Activated naive CD4-positive, alpha-beta T cell treated with anti-CD3 and anti-CD28 coated beads, Interleukin-2, amount 50 U/mL, for 24 hours (primary cell): ENCODE results near the gene PRTG.
"Not testable (repeated sequence)": the region's sequence is repeated elsewhere in the genome, so short reads cannot be mapped to it uniquely, and the experiment has no call there.

Source experiments
- H3K27ac Mint-ChIP-seq: one replicate; pipeline ENCODE4 v1.8.0; 2021; ENCODE audit warnings: mild to moderate bottlenecking, mixed read lengths
- H3K27me3 Mint-ChIP-seq: one replicate; pipeline ENCODE4 v1.8.0; 2021; ENCODE audit warnings: mixed read lengths
- H3K36me3 Mint-ChIP-seq: one replicate; pipeline ENCODE4 v1.8.0; 2021; ENCODE audit warnings: mixed read lengths
- H3K4me1 Mint-ChIP-seq: one replicate; pipeline ENCODE4 v1.8.0; 2021; ENCODE audit warnings: mixed read lengths
- H3K4me3 Mint-ChIP-seq: one replicate; pipeline ENCODE4 v1.8.0; 2021; ENCODE audit warnings: mild to moderate bottlenecking, mixed read lengths
- H3K9me3 Mint-ChIP-seq: one replicate; pipeline ENCODE4 v1.8.0; 2021; ENCODE audit warnings: mixed read lengths

PRTG gene, protein sequence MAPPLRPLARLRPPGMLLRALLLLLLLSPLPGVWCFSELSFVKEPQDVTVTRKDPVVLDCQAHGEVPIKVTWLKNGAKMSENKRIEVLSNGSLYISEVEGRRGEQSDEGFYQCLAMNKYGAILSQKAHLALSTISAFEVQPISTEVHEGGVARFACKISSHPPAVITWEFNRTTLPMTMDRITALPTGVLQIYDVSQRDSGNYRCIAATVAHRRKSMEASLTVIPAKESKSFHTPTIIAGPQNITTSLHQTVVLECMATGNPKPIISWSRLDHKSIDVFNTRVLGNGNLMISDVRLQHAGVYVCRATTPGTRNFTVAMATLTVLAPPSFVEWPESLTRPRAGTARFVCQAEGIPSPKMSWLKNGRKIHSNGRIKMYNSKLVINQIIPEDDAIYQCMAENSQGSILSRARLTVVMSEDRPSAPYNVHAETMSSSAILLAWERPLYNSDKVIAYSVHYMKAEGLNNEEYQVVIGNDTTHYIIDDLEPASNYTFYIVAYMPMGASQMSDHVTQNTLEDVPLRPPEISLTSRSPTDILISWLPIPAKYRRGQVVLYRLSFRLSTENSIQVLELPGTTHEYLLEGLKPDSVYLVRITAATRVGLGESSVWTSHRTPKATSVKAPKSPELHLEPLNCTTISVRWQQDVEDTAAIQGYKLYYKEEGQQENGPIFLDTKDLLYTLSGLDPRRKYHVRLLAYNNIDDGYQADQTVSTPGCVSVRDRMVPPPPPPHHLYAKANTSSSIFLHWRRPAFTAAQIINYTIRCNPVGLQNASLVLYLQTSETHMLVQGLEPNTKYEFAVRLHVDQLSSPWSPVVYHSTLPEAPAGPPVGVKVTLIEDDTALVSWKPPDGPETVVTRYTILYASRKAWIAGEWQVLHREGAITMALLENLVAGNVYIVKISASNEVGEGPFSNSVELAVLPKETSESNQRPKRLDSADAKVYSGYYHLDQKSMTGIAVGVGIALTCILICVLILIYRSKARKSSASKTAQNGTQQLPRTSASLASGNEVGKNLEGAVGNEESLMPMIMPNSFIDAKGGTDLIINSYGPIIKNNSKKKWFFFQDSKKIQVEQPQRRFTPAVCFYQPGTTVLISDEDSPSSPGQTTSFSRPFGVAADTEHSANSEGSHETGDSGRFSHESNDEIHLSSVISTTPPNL

DNA sequence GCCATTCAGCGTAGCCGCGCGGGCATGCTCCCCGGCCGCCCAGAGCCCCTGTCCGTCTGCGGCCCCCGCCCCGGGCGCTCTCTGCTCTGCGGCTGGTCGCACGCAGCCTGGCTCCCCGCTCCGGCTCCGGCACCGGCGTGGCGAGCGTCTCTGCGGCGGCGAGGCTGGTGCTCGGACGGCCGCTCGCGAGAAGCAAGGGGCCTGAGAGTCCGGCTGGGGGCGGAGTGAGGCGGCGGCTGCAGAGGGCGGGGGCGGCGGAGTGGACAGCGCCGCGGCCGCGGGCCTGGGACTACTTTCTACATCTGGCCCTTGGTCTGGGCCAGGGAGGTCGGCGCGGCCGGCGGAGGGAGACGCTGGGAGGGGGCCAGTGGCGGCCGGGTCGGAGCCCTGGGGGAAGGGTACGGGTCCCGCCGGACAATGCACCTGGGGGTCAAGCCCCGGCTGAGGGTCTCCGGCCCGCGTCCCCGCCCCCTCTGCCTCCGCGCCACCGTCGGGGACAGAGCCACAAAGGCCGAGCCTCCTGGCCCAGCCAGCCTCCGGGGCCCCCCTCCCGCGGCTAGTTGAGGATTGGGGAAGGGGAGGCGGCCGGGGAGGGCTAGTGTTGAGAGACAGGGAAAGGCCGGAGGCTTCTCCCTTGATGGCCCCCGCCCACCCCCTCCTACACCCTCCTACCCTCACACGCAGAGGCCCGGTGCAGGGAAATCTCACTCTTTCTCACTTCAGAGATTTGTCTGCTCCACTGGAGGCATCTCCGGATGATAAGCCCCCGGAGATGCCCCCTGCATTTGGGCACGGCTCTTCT, at the start of gene PRTG:
Gene PRTG, minus strand, starts transcription at position 226 of the 802 bp plus-strand sequence. Its CDS starts 221 bp downstream, at position 5.
- Mint-ChIP-seq H3K36me3 (no peaks in the 10 kb centered on the region), H3K9me3 (no peaks in the 10 kb centered on the region), H3K4me3 (peak within 1 kb of the TSS; percentile 71), H3K27me3 (peaks cover 17% of the 10 kb centered on the region), H3K27ac (no peak within 1 kb of the TSS), H3K4me1 (peaks cover 5% of the 10 kb centered on the region)

DNA sequence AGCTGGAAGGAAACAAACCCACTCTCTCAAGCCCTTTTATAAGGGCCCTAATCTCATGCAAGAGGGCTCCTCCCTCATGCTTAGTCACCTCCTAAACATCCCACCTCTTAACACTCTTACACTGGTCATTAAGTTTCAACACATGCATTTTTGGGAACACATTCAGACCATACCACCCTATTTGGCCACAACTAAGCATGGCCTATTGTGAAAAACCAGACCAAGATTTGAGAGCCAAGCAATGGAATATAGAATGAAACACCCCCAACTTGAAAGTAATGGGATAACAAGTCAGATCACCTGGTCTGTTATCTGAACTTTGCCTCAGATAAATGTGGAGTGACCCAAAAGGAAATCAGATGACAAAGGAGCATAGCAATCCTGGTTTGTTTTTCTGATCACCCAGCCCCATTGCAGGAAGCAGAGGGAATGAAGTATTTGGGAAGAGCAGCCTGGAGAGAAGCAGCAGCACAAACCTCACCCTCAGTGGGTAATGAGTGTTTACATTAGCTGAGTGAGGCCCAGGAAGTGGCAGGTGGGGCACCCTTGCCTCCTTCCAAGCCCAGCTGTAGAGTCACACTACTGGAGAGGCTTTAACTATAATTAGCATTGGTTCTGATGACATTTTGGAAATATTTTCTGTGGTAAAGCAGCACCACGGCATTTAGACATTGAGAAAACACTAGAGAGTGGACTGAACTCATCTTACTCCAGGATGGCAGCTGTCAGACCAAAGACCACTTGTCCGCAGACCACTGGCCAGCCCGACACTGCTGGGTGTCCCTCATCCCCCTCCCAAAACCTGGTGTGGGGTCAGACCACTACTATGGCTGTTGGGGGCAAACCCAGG, 48.8 kb upstream of the PRTG start:
- Mint-ChIP-seq H3K4me1 (no peaks in the 10 kb centered on the region), H3K4me3 (no peak overlapping the region), H3K9me3 (no peaks in the 10 kb centered on the region), H3K27me3 (peaks cover 8% of the 10 kb centered on the region), H3K27ac (no peak overlapping the region), H3K36me3 (no peaks in the 10 kb centered on the region)

DNA sequence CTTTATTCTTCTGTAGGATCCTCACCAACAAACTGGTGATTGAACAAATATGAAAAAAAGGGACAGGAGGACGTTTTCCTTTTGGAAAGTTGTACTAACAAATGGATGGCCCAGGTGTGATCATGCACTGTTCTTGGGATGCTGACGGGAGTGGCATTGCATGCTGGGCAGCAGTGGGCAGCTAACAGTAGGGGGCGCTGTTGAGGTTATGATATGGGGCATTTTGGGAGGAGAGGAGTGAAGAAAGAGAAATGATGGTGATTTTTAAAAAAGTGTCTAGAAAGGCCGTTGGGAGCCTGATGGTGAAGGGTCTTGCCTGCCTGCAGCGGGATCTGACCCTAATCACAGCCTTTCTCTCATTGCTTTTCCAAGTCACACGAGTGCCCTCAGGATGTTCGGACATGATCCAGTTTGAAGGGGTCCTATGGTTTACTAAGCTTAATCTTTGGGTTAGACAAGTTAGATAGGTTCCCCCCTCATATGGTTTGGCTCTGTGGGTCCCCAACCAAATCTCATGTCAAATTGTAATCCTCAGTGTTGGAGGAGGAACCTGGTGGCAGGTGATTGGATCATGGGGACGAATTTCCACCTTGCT, 46.2 kb upstream of the PRTG start:
- H3K4me3 Mint-ChIP-seq: no peak overlapping the region
- no peak overlapping the region for H3K27ac Mint-ChIP-seq
- peaks cover 2% of the 10 kb centered on the region for H3K27me3 Mint-ChIP-seq
- H3K4me1 Mint-ChIP-seq: no peaks in the 10 kb centered on the region
- H3K36me3 Mint-ChIP-seq: no peaks in the 10 kb centered on the region
- H3K9me3 Mint-ChIP-seq: no peaks in the 10 kb centered on the region

DNA sequence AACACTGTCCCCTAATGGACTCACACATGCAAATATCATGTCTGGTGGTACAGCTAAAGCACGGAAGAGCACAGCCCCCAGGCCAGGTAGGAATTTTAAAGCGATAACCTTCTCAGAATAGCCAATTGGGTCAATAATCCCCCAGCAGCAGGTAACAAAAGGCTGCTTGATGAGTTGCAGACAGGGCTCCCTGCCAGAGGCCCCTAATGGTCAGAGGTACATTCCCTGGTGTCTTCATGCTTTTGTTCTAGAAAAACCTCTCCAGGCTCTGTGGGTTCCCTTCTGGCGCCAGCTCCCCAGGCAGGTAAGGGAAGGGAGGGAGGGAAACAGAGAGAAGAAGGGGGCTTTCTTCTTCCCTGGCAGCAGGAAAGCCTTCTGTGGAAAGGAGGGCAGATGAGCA, 43.4 kb upstream of the PRTG start:
- Mint-ChIP-seq H3K27ac (no peak overlapping the region), H3K4me1 (no peaks in the 10 kb centered on the region), H3K9me3 (no peaks in the 10 kb centered on the region), H3K4me3 (no peak overlapping the region), H3K36me3 (no peaks in the 10 kb centered on the region), H3K27me3 (peaks cover 2% of the 10 kb centered on the region)

DNA sequence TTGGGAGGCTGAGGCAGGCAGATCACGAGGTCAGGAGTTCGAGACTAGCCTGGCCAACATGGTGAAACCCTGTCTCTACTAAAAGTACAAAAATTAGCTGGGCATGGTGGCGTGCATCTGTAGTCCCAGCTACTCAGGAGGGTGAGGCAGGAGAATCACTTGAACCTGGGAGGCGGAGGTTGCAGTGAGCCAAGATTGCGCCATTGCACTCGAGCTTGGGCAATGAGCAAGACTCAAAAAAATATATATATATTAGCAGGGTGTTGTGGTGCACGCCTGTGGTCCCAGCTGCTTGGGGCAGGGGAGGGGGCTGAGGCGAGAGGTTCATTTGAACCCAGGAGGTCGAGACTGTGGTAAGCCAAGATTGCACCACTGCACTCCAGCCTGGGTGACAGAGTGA, 42.6 kb upstream of the PRTG start:
- H3K9me3 Mint-ChIP-seq, H3K4me3 Mint-ChIP-seq, H3K36me3 Mint-ChIP-seq, H3K4me1 Mint-ChIP-seq, H3K27ac Mint-ChIP-seq, H3K27me3 Mint-ChIP-seq: not testable (repeated sequence)

DNA sequence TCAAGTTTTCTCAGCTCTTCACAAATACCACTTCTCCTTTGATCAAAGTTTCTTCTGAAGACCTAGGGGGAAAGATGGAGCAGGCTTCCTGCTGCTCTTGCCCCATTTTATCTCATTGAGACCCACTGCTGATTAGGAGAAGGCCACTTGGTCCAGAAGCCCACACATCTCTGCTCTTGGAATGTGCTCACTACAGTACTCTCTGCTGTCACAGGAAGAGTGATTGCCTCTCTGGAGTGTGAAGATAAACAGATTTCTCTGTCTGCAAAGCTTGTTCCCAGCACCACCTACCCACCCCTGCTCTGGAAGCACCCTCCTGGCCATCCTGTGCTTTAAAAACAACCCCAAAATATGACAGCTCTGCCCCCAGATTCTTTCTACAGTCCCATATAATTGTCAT, 41.3 kb upstream of the PRTG start:
- Mint-ChIP-seq H3K4me3 (no peak overlapping the region), H3K27ac (no peak overlapping the region), H3K9me3 (no peaks in the 10 kb centered on the region), H3K27me3 (peaks cover 4% of the 10 kb centered on the region), H3K4me1 (no peaks in the 10 kb centered on the region), H3K36me3 (no peaks in the 10 kb centered on the region)

DNA sequence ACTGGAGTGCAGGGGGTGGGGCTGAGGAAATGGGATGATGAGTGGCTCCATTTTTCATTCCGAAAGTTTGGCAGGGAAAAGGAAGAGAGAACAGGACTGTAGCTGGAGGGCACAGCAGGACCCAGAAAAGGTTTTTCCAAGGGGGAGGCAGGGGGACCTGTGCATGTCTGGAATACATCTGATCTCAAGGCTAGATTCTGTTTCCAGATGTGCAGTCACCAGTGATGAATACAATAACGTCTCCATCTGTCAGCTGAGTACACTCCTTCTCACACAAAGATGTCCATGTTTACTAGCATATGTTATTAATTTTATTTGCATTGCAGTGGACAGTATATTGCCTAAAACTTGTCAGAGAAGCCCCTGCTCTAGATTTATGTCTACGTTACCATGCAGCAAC, 39.9 kb upstream of the PRTG start:
- H3K9me3 Mint-ChIP-seq: no peaks in the 10 kb centered on the region
- no peak overlapping the region for H3K4me3 Mint-ChIP-seq
- H3K27ac Mint-ChIP-seq: no peak overlapping the region
- no peaks in the 10 kb centered on the region for H3K36me3 Mint-ChIP-seq
- H3K4me1 Mint-ChIP-seq: no peaks in the 10 kb centered on the region
- H3K27me3 Mint-ChIP-seq: peaks cover 5% of the 10 kb centered on the region

DNA sequence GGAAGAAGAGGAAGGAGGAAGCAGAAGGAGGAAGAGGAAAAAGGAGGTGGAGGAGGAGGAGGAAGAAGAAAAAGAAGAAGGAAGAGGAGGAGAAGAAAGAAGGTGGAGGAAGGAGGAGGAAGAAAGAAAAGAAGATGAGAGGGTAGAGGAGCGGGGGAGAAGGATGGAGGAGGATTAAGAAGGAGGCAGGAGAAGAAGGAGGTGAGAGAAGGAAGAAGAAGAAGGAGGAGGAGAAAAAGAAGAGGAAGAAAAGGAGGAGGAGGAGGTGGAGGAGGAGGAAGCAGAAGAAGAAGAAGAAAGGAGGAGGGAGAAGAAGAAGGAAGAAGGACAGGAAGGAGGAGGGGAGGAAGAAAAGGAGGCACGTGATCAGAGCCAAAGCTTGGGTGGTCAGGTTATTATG, 37.3 kb upstream of the PRTG start:
- H3K27me3 Mint-ChIP-seq: peaks cover 3% of the 10 kb centered on the region
- H3K4me1 Mint-ChIP-seq: no peaks in the 10 kb centered on the region
- H3K36me3 Mint-ChIP-seq: no peaks in the 10 kb centered on the region
- H3K4me3 Mint-ChIP-seq: no peak overlapping the region
- H3K27ac Mint-ChIP-seq: no peak overlapping the region
- no peaks in the 10 kb centered on the region for H3K9me3 Mint-ChIP-seq

DNA sequence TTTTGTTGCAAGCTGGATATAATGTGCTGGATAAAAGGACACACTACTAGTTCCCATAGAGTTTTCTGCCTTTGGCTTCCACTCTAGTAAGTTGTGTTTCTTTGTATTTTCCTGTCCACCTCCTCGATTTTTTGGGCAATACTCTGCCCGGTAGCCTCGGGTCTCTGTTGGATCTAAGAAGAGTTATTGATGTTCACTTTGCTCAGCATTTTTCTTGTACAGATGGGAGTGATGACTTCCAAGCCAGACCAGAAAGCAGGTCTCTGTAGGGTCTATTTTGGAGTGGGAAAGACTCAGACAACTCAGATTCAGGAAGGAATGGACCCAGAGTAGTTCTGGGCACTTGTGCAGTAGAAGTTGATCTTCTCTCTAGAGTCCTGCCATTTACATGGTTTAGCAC, 36.0 kb upstream of the PRTG start:
- no peaks in the 10 kb centered on the region for H3K36me3 Mint-ChIP-seq
- H3K27me3 Mint-ChIP-seq: peaks cover 3% of the 10 kb centered on the region
- H3K9me3 Mint-ChIP-seq: no peaks in the 10 kb centered on the region
- H3K4me1 Mint-ChIP-seq: no peaks in the 10 kb centered on the region
- H3K4me3 Mint-ChIP-seq: no peak overlapping the region
- H3K27ac Mint-ChIP-seq: no peak overlapping the region

DNA sequence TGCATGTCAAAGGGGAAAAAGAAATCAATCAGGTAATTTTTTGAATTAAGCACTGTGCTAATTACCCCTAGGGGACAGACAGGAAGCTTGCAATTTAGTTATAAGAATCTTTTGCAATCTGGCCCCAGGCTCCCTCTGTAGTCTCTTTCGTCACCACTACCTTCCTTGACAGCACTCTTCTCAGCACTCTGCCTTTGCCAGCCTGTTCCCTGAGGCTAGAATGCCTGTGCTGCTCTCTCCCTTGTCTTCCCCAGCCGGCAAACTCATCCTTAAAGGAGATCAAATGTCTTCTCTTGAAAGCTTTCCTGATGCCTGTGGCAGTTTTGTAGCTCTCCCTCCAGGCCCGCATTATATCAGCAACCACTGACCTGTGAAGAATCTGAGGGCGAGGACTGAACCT, 32.4 kb upstream of the PRTG start:
- H3K27me3 Mint-ChIP-seq: peaks cover 3% of the 10 kb centered on the region
- no peaks in the 10 kb centered on the region for H3K9me3 Mint-ChIP-seq
- H3K27ac Mint-ChIP-seq: no peak overlapping the region
- no peaks in the 10 kb centered on the region for H3K4me1 Mint-ChIP-seq
- no peak overlapping the region for H3K4me3 Mint-ChIP-seq
- H3K36me3 Mint-ChIP-seq: no peaks in the 10 kb centered on the region

DNA sequence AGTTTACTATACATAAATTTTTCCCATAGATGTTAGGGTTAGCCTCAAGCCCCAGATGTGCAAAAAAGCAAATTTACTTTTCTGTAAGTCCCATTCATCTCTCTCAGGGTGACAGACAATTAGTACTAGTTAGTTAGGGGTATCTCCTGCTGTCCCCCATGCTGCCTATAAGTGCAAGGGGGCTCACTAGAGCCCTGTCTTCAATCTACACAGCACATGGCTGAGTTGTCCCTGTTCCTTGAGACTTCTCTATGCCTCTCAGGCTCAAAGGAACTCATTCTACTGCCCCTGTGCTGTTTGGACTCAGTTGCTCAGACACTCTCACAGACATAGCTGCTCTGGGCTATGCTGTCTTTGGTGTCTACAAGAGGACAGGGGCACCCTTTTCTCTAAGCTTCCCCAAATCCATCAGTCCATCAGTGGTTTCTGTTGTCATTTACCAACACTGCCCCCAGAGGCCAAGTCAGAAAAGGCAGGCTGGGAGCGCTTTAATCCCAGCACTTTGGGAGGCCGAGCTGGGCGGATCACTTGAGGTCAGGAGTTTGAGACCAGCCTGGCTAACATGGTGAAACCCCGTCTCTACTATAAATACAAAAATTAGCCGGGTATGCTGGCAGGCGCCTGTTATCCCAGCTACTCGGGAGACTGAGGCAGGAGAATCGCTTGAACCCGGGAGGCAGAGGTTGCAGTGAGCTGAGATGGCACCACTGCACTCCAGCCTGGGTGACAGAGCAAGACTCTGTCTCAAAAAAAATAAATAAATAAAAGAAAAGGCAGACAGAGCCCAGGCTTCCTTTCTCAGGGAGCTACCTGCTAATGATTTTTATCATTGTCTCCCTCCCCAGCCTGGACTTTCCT, 31.4 kb upstream of the PRTG start:
- H3K27me3 Mint-ChIP-seq: peaks cover 2% of the 10 kb centered on the region
- no peaks in the 10 kb centered on the region for H3K9me3 Mint-ChIP-seq
- no peaks in the 10 kb centered on the region for H3K36me3 Mint-ChIP-seq
- H3K4me3 Mint-ChIP-seq: no peak overlapping the region
- no peak overlapping the region for H3K27ac Mint-ChIP-seq
- no peaks in the 10 kb centered on the region for H3K4me1 Mint-ChIP-seq

DNA sequence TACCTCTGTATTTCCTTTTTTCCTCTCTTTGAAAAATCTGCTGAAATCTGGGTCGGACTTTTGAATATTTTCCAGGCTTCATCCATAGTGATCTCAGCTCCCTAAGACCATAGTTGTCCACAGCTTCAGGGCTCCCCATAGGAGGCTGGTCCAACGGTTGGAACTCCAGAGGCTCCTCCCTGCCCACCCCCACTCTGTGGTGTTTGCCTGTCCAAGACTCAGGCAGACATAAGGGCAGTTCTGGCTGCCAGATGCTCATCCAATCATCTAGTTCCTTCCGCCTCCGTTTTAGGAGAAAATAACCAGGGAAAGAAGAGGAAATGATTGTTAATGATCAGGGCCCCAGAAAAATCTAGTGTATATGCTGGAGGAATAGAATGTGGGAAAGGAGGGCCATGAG, 27.9 kb upstream of the PRTG start:
- no peak overlapping the region for H3K4me3 Mint-ChIP-seq
- no peak overlapping the region for H3K27ac Mint-ChIP-seq
- no peaks in the 10 kb centered on the region for H3K4me1 Mint-ChIP-seq
- no peaks in the 10 kb centered on the region for H3K27me3 Mint-ChIP-seq
- no peaks in the 10 kb centered on the region for H3K9me3 Mint-ChIP-seq
- no peaks in the 10 kb centered on the region for H3K36me3 Mint-ChIP-seq

DNA sequence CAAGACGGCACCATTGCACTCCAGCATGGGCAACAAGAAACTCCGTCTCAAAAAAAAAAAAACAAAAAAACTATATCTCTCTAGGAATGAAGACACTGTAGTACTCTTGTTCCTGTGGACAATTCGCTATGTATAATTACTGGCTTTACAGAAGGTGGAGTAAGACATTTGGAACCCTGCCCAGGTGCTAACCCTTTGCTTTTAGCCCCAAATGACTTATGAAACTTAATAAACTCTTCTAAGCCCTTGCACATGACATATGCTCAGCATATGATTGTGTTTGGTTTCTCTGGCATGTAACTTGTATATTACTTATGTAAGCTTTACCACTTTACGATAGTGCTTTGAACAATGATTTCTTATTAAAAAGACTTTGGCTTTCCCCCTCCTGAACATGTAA, 27.3 kb upstream of the PRTG start:
- no peaks in the 10 kb centered on the region for H3K4me1 Mint-ChIP-seq
- no peaks in the 10 kb centered on the region for H3K9me3 Mint-ChIP-seq
- no peak overlapping the region for H3K4me3 Mint-ChIP-seq
- H3K27ac Mint-ChIP-seq: no peak overlapping the region
- no peaks in the 10 kb centered on the region for H3K27me3 Mint-ChIP-seq
- H3K36me3 Mint-ChIP-seq: no peaks in the 10 kb centered on the region
